ENCODE data around the gene NEK7. TPM values are rescaled to one million over a fixed set of nuclear protein-coding genes. Genes with fewer than 3 reads are reported as not detected.

The NEK7 gene
- total and polyA plus RNA-seq, 2 of the 8 experiments (the other 6 are each of a cell fraction or from before 2014, with no cell fraction given), result 5.1 to 10.0 TPM

GRCh38 chr1:198166900-198167299 lies 10.1 kb downstream of the NEK7 start:
- Histone ChIP-seq H2BK15ac (ENCODE audit: low read length) (no peak overlapping the region), H3K4me1 (replicated peaks in 1 of 4; ENCODE audit: control insufficient read depth in 3 of 4, insufficient read depth in 4 of 4, low read length in 3 of 4) (peaks cover 0 to 4% (median 1%) of the 10 kb centered on the region in 4 experiments; a peak in 5 of 7 replicates), H2BK120ac (replicated peaks; ENCODE audit: low read depth, low read length) (no peak overlapping the region), H3K4me3 (ENCODE audit: extremely low read depth in 1 of 4, insufficient read depth in 2 of 4, low read depth in 3 of 4, low read length in 4 of 4) (no peak overlapping the region), H3K79me2 (ENCODE audit: control insufficient read depth in 1 of 2, insufficient read depth in 2 of 2, low read length in 2 of 2) (peaks cover 5 to 87% of the 10 kb centered on the region in 2 experiments; a peak in 2 of 4 replicates), H3K36me3 (ENCODE audit: control insufficient read depth in 2 of 4, insufficient read depth in 4 of 4, low read length in 3 of 4) (no peaks in the 10 kb centered on the region), H2BK12ac (ENCODE audit: low read depth, low read length) (no peak overlapping the region), H3K4me2 (ENCODE audit: insufficient read depth in 1 of 2, low read depth in 2 of 2, low read length in 2 of 2) (no peak overlapping the region), H2BK20ac (ENCODE audit: low read length) (no peak overlapping the region), H2AK5ac (ENCODE audit: low read depth, low read length) (no peak overlapping the region), H3K79me1 (ENCODE audit: low read depth, low read length) (peaks cover 7% of the 10 kb centered on the region), H3K56ac (replicated peaks; ENCODE audit: insufficient read length, low read depth, low read length) (no peak overlapping the region), H3K27ac (ENCODE audit: low read depth, low read length) (no peak overlapping the region), H4K5ac (ENCODE audit: insufficient read length, low read depth, low read length) (no peak overlapping the region), H3K27me3 (replicated peaks in 1 of 4; ENCODE audit: control insufficient read depth in 3 of 4, extremely low read depth in 1 of 4, insufficient read depth in 3 of 4, low read length in 3 of 4) (no peaks in the 10 kb centered on the region), H3K9ac (replicated peaks in 1 of 4; ENCODE audit: extremely low read depth in 1 of 4, low read depth in 3 of 4, low read length in 3 of 4) (no peak overlapping the region), H3K23me2 (ENCODE audit: low read depth, low read length) (no peaks in the 10 kb centered on the region), H3K18ac (ENCODE audit: extremely low read depth, low read length) (no peak overlapping the region), H2AFZ (ENCODE audit: low read length) (no peak overlapping the region), H3K9me3 (ENCODE audit: insufficient read depth in 2 of 2, low read depth in 1 of 2, low read length in 1 of 2) (no peaks in the 10 kb centered on the region), H3K23ac (ENCODE audit: insufficient read length) (no peak overlapping the region), H2BK5ac (ENCODE audit: low read depth, low read length) (no peak overlapping the region), H4K20me1 (replicated peaks in 1 of 2; ENCODE audit: control insufficient read depth in 1 of 2, insufficient read depth in 2 of 2, low read length in 2 of 2) (peaks cover 0 to 3% of the 10 kb centered on the region in 2 experiments), H4K91ac (replicated peaks; ENCODE audit: insufficient read length, low read length) (no peak overlapping the region), H3K4ac (replicated peaks; ENCODE audit: insufficient read length, low read depth, low read length) (no peak overlapping the region), H3K14ac (ENCODE audit: insufficient read length) (no peak overlapping the region), H4K8ac (ENCODE audit: extremely low read depth, insufficient read depth, low read length) (no peak overlapping the region)
- TF ChIP-seq PHF8 (conservative IDR thresholded peaks at IDR 0.05; ENCODE audit: low read depth, low read length), result no peak
- no peak for TF ChIP-seq JUND (IDR thresholded peaks at IDR 0.05; ENCODE audit: low read length)
- no peak for TF ChIP-seq SAP30 (IDR thresholded peaks at IDR 0.05; ENCODE audit: insufficient read depth, insufficient replicate concordance, low read length)
- no peak for TF ChIP-seq POU5F1 (IDR thresholded peaks at IDR 0.05; ENCODE audit: low read depth, low read length)
- TF ChIP-seq TEAD4 (IDR thresholded peaks at IDR 0.05; ENCODE audit: low read depth, low read length), result no peak
- TF ChIP-seq CHD2 (IDR thresholded peaks at IDR 0.05; ENCODE audit: low read length), result no peak
- no peak for TF ChIP-seq TAF7 (optimal IDR thresholded peaks at IDR 0.05; ENCODE audit: borderline replicate concordance, low read depth, low read length)
- TF ChIP-seq NANOG (IDR thresholded peaks at IDR 0.05; ENCODE audit: insufficient read depth, low read depth, low read length, poor library complexity, severe bottlenecking), result no peak
- no peak for TF ChIP-seq RXRA (IDR thresholded peaks at IDR 0.05; ENCODE audit: insufficient read depth, low read depth, low read length)
- no peak for TF ChIP-seq ATF2 (IDR thresholded peaks at IDR 0.05; ENCODE audit: low read length)
- TF ChIP-seq MAFK (IDR thresholded peaks at IDR 0.05; ENCODE audit: low read depth, low read length), result no peak
- POLR2A ChIA-PET (ENCODE audit: partially characterized antibody), result no interaction called here
- DNase-seq (ENCODE audit: low read depth in 1 of 2, low spot score in 2 of 2), result no peak
- 89% methylated on average over 2 of the region's 2 CpGs; no CpG with 5 or more reads in 1 of the 2 experiments for WGBS, 2 experiments (ENCODE audit: extremely low coverage in 1 of 2, insufficient coverage in 1 of 2, insufficient read length in 1 of 2, insufficient replicate concordance in 2 of 2, low coverage in 1 of 2, low lambda C conversion rate in 2 of 2, missing lambda C conversion rate in 1 of 2)
- no peak for FAIRE-seq
- CTCF ChIA-PET (ENCODE audit: partially characterized antibody), result interaction anchor here (1.4 to 3.9 kb wide), 2 partner anchors 11 to 89 kb away, joined by 4 to 18 read pairs; partner anchors contain the start of gene NEK7

Data from H1 (cell line).